GM19099 (cell line): ENCODE results near the gene TIPARP.

ENCODE experiments used
- POLR2A ChIP-seq: IDR thresholded peaks from 3 replicates; pipeline ENCODE4 v1.6.1; 2011; ENCODE audit warnings: low read depth; ENCODE audit not compliant: insufficient read length; ENCODE audit errors: extremely low read depth

Gene TIPARP

DNA sequence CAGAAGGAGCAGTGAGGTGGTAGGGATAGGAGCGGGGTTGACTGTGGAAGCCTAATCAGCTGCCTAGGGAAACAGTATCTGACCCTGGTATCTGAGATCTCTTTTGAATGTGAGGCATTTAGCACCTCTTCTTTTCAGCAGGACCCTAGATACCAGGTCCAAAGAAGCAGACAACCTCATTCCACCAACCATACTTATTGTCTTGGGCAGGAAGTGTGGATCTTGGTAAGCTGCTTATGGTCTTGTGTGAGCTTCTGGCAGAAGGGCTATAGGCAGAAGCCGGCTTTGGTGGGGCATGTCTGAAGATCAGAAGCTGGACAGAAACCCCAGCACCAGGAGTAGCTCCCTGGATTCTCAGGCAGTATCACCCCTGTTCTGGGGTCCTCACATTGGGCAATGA, 65.6 kb downstream of the TIPARP start:
- no peak for TF ChIP-seq POLR2A

DNA sequence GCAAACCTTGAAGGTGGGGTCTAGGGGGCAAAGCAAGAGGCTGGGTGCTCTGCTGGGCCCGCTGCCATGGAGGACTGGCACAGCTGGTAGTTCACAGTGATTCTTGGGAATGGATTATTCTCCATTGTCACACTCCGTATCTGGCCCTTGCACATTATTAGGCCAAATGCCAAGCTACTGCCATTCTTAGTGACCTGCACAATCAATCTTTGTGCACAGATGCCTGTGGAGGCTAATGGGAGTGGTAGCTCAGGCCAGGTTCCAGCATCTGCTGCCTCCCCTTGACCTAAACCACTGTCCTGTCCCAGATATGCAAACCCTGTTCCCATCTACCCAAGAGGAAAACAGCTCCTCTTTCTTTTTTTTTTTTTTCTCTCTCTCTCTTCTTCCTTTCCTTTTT, 67.5 kb downstream of the TIPARP start:
- TF ChIP-seq POLR2A = no peak

DNA sequence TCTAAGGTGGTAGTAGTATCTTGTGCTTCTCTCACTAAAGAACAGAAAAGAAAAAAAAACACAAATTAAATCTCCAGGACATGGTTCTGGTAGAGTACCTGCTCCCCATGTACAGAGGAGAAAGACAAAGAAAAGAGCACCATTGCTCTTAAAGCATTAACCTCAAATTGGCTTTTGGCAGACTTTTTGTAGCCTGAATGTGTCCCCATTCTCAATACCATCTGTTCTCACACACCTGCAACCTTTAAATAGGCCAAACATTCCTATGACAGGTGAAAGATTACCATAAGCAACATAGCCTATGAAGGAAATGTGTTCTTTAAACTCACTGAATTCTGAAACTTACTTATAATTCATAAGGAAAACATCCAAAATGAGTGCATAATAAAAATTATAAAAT, 68.0 kb downstream of the TIPARP start:
- TF ChIP-seq POLR2A = no peak

DNA sequence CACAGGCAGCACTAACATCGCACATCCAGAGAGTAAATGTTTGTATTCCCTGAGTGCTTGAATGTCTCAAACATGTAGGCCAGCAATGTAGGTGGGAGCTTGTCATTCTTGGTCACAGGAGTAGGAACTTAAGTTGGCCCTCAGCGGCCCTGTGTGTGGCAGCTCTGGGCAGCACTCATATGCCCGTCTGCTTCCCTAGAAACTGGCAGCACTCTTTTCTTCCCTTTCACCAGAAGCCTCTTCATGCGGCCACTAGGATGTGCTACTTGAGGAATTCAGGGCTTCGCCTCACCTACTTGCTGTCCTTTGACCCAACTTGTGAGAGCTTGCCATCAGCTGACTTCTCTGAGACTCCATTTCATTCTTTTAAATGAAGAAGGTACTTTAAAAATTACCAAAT, 69.5 kb downstream of the TIPARP start:
- TF ChIP-seq POLR2A = no peak

DNA sequence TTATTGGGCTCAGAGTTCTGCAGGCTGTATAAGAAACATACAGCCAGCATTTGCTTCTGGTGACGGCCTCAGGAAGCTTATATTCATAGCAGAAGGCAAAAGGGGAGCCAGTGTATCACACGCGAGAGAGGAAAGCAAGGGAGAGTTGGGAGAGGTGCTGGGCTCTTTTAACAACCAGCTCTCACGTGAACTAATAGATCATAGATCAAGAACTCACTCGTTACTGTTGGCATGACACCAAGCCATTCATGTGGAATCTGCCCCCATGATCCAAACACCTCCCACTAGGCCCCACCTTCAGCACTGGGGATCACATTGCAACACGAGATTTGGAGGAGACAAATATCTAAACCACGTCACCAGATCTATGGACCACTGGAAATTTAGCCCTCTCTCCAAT, 70.2 kb downstream of the TIPARP start:
- no peak for TF ChIP-seq POLR2A

DNA sequence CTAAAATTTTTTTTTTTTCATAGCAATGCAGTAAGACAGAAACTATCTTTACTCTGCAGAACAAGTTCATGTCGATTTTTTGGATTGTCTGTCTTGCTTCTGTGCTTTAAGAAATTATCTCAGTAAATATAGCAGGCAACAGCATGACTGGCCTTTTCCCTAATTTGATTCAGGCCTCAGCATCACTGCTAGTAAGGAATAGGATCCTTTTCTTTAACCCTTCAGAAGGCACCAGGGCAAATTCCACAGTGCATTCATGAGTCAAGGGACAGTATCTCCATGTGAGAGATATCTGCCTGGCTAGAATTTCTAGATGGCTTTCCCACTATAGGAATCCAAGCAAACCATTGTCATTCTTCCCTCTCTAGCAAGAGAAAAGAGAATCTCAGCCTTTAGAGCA, 71.4 kb downstream of the TIPARP start:
- TF ChIP-seq POLR2A = no peak

DNA sequence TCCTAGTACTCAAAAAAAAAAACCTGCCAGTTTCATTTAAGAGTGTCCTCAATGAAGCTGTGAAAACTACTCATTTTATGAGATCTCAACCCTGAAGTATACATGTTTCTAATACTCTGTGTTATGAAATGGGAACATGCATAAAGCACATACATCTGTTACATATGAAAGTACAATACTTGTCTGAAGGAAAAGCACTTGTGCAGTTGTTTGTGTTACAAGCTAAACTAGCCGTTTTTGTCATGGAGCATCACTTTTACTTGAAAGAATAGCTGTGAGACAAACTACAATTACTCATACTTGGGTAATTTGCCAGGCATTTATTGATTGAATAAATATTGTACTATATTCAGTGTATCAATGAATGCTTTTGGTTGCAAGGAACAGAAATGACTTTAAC, 72.7 kb downstream of the TIPARP start:
- no peak for TF ChIP-seq POLR2A

DNA sequence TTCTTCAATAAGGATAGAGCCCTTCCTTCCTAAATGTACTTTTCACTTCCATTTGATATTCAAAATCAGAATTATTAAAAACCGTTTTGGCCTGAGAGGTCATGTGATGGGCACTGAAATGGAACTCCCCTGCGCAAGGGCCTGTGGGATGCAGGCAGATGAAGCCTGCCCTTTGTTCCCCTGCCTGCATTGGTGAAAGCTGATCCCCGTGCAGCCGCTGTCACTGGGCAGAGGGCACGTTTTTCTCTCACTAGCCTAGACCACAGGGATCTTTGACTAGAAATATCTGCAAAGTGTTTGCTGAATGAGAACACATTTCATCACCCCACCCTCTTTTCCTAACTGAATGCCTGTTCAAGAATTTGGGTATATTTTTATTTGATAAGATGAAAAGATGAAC, 74.9 kb downstream of the TIPARP start:
- TF ChIP-seq POLR2A = no peak

DNA sequence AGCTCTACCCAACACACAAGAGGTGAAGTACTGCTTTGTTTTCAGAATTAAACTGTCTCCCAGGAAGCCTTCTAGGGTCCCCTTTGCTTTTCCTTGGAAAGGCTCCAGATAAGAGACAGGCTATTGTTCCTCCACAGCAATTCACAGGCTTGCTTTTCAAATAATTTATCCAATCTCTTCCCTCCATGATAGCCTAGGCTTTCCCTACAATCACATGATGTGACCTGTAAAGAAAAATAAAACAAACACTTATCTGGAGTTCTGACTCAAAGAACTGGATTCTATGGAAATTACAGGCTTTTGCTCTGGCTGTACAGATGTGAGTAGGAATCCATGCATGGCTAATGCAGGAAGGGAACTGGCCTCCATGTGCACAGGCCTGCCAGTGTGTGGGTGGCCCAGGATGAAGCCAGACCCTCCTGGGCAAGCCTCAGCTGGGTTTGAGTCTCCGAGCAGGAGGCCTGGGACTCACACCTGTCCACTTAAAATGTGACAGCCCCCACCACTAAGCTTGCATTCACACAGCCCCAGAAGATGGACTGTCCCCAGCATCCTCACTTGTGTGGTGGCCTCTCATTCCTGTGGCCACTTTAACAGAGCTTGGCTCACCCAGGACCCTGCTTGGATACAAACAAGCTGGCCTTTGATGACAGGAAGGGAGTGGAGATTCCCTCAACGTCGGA, 75.9 kb downstream of the TIPARP start:
- no peak for TF ChIP-seq POLR2A

DNA sequence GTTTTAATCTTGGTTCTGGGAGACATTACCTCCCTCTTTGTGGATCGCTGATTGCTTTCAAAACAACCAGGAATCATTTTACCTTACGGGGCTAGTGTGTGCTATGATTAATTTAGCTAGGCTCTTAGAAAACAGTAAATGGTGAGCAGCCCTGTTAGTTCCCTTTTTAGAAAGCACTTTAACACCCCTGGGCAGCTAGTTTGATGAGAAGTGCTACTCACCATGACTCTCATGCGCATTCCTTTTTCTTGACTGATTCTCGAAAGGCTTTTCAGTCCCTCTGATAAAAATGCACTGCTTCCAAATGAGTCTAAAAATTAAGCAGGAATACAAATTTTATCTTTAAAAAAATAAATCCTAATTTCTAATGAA, 76.5 kb downstream of the TIPARP start:
- TF ChIP-seq POLR2A = no peak

DNA sequence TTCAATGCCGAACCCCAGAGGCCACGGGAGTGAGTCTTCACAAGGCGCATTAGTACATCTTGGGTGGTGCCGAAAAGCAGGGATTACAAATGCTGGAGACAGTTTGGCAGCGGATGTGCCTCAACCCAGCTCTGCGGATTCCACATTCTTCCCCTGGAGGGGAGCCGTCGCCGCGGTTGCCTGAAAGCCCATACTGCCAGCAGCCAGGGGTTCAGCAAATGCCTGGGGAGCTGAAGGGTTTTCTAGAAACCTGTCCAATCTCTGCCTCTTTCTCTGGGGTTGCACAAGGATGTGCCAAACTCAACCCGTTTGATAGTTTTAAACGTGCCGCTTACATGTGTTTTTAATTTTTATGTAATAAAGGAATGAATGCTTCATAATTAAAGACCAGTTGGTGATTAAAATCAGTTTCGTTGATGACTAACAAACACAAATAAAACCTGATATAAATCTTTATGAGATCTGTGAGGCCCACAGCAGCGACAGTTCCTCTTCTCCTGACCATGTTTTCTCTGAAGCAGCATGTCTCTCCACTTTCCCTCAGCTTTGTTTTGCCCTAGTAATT, 77.2 kb downstream of the TIPARP start:
- TF ChIP-seq POLR2A = no peak
